ENCODE data around the gene TRIP13.

DNA sequence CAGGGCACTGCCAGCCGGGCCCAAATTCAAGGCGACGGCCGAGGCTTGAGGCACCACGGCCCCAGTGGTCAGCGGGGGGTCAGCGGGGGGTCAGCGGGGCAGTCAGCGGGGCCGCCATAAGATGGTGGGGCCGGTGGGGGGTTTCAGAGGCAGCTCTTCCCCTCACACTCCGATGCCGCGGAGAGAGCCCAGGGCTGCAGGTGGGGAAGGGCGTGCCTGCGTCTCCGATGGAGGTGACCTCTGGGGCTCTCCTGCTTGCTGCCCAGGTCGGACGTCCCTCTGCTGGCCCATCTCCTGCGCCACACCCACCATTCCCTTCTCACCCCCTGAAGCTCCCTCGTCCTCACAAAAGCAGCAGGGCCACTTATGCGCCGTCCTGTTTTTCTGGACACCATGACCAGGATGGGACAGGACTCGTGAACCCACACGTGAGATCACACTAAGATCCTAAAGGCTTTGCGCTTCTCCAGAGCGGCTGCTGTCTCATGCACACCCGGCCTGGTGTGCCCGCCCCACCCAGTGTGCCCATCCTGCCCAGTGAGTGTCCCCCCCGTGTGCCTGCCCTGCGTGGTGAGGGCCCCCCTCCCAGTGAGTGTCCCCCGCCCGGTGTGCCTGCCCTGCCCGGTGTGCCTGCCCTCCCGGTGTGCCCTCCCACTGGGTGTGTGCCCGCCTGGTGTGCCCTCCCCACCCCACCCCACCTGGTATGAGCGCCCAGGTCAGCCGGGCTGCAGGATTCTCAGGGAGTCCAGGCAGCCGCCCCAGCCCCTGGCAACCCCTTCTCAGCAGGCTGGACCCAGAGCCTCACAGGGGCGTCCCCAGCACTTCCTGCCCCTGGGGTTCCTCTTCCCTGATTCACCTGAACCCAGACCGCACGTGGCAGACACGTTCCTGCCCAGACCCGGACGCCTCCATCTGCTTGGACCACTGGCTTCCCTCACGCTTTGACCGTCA, 67.2 kb downstream of the TRIP13 start:
- TF ChIP-seq YY1 (IDR thresholded peaks at IDR 0.05; ENCODE audit: insufficient read depth, insufficient read length) (no peak), SUZ12 (IDR thresholded peaks at IDR 0.05; ENCODE audit: extremely low read depth, insufficient read depth, insufficient read length) (no peak)

Data from NT2/D1 (cell line).